Measurements from ENCODE around the gene HELQ. TPM values are rescaled to one million over a fixed set of nuclear protein-coding genes. Genes with fewer than 3 reads are reported as not detected.

Gene HELQ
- total RNA-seq, 4 donors from 2014 or later: 22.5 to 26.8 (median 24.8) TPM

GRCh38 chr4:83360018-83360417 is 95.6 kb downstream of the HELQ start:
- Histone ChIP-seq H3K27ac (no peak overlapping the region), H3K4me1 (no peaks in the 10 kb centered on the region), H3K4me3 (no peak overlapping the region), H3K36me3 (no peaks in the 10 kb centered on the region), H3K27me3 (no peaks in the 10 kb centered on the region), H3K9me3 (no peaks in the 10 kb centered on the region)
- DNase-seq (ENCODE audit: low spot score in 2 of 2): no peak
- TF ChIP-seq, protein P1, sequence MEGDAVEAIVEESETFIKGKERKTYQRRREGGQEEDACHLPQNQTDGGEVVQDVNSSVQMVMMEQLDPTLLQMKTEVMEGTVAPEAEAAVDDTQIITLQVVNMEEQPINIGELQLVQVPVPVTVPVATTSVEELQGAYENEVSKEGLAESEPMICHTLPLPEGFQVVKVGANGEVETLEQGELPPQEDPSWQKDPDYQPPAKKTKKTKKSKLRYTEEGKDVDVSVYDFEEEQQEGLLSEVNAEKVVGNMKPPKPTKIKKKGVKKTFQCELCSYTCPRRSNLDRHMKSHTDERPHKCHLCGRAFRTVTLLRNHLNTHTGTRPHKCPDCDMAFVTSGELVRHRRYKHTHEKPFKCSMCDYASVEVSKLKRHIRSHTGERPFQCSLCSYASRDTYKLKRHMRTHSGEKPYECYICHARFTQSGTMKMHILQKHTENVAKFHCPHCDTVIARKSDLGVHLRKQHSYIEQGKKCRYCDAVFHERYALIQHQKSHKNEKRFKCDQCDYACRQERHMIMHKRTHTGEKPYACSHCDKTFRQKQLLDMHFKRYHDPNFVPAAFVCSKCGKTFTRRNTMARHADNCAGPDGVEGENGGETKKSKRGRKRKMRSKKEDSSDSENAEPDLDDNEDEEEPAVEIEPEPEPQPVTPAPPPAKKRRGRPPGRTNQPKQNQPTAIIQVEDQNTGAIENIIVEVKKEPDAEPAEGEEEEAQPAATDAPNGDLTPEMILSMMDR (IDR thresholded peaks at IDR 0.05): no peak
- TF ChIP-seq EP300 (IDR thresholded peaks at IDR 0.05) (no peak), POLR2A (IDR thresholded peaks at IDR 0.05) (no peak)
- 80 to 84% methylated on average over 4 of the region's 4 CpGs for WGBS, 2 donors

GRCh38 chr4:83358410-83358809 is 97.2 kb downstream of the HELQ start:
- no peak overlapping the region for H3K27ac ChIP-seq
- TF ChIP-seq EP300 (IDR thresholded peaks at IDR 0.05): no peak
- TF ChIP-seq, protein P1 (IDR thresholded peaks at IDR 0.05): no peak
- no peak for TF ChIP-seq POLR2A (IDR thresholded peaks at IDR 0.05)
- WGBS, 2 donors: 73 to 86% methylated on average over 1 of the region's 1 CpG

More at GRCh38 chr4:83358410-83358809, 97.2 kb downstream of the HELQ start:
- Histone ChIP-seq H3K36me3 (no peaks in the 10 kb centered on the region), H3K4me3 (no peak overlapping the region), H3K4me1 (no peaks in the 10 kb centered on the region), H3K27me3 (no peaks in the 10 kb centered on the region), H3K9me3 (peaks cover 0 to 9% (median 0%) of the 10 kb centered on the region in 4 donors)
- DNase-seq (ENCODE audit: low spot score in 2 of 2): no peak

Small RNA genes within 50 kb of the gene (small RNA-seq; reads per million reads assigned to genes)
- not detected for gene AC114781.5

Other genes starting within 250 kb of the HELQ start
- 10 to 100 TPM in 3 of 4 donors, 1 to 10 TPM in 1; 9.2 to 17.7 (median 11.6) TPM for gene COQ2, start 171.0 kb downstream of the HELQ start, total RNA-seq
- 1 to 10 TPM; 2.0 to 3.0 (median 2.7) TPM for gene HPSE, start 121.0 kb downstream of the HELQ start, total RNA-seq
- 10 to 100 TPM; 10.6 to 18.8 (median 15.5) TPM for gene MRPS18C, start 235 bp upstream of the HELQ start, total RNA-seq
- 10 to 100 TPM; 10.2 to 21.0 (median 14.8) TPM for gene ABRAXAS1, start 29.3 kb upstream of the HELQ start, total RNA-seq
- 1 to 10 TPM in 3 of 4 donors, under 1 TPM in 1; 0.90 to 8.1 (median 6.7) TPM for gene GPAT3, start 80.3 kb upstream of the HELQ start, total RNA-seq

All from tibial nerve (tissue), 4 donors.